LNCAP (cell line): Measurements from ENCODE around the gene SHB.

ENCODE experiments used
- CTCF ChIP-seq: fragments of 450-650 bp; IDR thresholded peaks from 2 replicates; pipeline ENCODE4 v1.5.1; 2017; ENCODE audit warnings: mild to moderate bottlenecking

Gene SHB

DNA sequence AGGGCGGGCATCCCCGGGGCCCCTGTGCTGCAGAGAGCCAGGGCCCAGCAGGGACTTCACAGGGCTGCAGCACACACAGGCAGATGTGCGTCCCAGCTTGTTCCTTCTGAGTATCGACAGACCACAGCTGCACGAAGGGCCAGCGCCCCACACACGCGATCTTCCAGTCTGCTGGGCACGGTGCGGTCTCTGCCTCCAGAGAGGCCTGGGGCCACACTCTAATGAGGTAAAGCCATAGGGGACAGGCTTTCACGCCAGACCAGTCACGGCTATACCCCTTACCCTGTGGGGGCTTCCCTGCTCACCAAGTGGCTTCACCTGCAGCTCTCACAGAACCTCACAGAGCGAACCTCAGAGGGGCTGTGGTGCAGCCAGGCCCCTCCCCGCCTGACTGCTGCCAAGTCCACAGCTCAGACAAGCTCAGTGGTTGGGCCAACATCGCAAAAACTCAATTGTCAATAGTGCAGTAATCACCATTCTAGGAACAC lies 82.2 kb downstream of the SHB start:
- TF ChIP-seq CTCF, result no peak

DNA sequence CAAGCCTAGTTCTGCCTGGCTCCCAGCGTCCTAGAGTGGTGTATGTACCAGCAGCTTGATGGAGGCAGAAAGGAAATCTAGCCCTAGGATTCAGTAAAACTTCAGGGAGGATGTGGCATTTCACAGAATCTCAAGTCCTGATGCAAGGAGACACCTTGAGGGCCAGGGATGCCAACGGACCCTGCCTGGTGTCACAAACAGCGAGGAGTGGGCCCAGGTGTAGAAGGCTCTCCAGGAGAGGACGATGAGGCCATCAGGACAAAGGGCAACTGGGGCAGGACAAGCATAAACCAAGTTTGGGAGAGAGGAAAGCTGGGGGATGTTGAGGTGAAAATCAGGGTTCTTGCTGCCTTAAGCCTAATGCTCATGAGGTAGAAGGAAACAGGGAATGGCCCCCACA lies 83.0 kb downstream of the SHB start:
- no peak for TF ChIP-seq CTCF

DNA sequence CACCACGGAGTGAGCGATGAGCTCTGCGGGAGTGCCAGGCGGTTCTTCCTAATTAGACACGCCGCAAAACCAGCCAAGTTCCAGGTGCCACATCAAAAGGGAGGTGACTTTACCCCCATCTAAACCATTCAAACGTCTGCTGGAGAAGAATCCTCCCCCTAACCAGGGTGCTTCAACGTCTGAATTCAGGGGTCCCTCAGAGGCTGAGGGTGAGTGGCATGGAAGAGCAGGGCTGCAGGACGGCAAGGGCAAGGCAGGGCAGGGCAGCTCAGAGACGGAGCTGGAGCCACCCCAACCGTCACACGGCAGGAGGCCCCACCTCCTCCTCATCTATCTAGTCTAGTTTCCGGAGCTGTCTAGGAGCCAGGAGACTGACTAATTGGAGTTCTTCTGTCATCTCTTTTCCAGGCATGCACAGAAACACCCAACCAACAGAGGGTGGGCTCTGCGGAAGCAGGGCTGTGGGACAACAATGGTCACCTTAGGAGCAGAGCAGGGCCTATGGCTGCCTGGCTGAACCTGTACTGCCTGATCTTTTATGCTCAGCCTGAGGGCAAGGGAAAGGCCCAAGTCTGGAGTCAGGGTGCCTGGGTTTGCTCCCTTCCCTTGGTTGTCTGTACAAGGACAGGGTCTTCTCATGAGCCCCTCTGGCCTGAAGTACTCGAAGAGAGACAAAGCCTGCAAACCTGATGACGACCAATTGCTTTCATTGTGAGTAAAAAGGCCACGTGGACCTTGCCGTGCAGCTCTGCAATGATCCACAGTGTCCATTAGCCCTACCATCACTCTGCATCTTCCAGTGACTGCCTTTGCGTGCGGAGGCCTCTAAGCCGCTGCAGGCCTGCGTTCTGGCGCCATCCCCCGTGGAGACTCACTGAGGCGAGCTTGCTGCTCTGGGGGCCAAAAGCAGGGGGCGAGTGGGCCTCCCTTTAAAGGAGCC lies 84.1 kb downstream of the SHB start:
- TF ChIP-seq CTCF, result no peak

GRCh38 chr9:37984278-37984671 lies 84.8 kb downstream of the SHB start:
- no peak for TF ChIP-seq CTCF

DNA sequence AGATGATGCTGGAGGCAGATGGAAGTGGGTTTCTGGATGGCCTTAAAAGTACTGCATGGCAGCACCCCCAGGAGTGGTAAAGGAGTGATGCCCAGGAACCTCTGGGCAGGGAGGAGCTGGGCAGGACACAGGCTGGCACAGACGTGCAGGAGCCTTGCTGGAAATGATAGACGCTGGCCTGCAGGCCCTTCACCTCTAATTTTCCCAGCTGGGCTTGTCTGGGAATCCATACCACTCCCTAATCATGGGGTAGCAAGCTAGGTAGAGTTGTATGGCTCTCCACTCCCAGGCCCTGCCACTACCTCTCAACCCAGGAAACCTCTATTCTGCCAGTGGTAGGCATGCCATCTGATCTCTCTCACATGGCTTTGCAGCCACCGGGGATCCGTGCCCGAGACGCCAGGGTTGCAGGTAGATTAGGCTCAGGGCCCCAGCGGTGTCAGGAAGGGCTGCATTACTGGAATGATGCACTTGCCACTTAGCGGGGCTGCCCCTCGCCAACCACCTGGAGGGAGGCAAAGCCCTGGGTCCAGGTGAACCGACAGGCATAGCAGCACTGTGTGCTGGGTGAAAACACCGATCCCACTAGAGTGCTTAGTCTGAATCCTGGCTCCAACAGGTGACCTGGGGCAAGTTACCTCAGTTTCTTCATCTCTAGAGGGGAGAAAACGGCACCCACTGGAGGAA lies 85.5 kb downstream of the SHB start:
- no peak for TF ChIP-seq CTCF

GRCh38 chr9:37979844-37980243 lies 89.2 kb downstream of the SHB start:
- TF ChIP-seq CTCF, result no peak

DNA sequence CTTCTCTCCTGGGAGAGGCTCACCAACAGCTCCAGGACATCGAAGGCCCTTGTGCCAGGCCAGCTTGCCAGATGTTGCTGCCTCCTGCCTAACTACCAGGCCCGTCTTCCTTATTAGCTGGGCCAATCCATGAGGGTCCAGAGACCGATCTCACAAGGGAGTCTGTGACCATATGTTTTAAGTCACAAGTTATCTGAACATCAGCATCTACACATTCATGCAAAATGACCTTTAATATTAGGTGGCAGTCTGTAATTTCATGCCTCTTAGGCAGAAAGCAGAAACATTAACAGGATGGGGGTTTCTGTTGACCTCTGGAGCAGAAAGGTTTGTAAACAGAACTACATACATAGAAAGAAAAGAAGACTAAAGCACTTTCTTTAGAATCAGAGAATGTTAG lies 90.0 kb downstream of the SHB start:
- TF ChIP-seq CTCF, result no peak
